Activated naive CD8-positive, alpha-beta T cell (primary cell): Measurements from ENCODE around the gene ATP6V1C2.

Source experiments
- H3K27ac Mint-ChIP-seq: one replicate; pipeline ENCODE4 v1.8.0; 2021; ENCODE audit warnings: mixed read lengths
- H3K27me3 Mint-ChIP-seq: one replicate; pipeline ENCODE4 v1.8.0; 2021; ENCODE audit warnings: mixed read lengths
- H3K36me3 Mint-ChIP-seq: one replicate; pipeline ENCODE4 v1.8.0; 2021; ENCODE audit warnings: mixed read lengths
- H3K4me1 Mint-ChIP-seq: one replicate; pipeline ENCODE4 v1.8.0; 2021; ENCODE audit warnings: low read depth, mixed read lengths
- H3K4me3 Mint-ChIP-seq: one replicate; pipeline ENCODE4 v1.8.0; 2021; ENCODE audit warnings: mild to moderate bottlenecking, mixed read lengths
- H3K9me3 Mint-ChIP-seq: one replicate; pipeline ENCODE4 v1.8.0; 2021; ENCODE audit warnings: low read depth, mixed read lengths

ATP6V1C2 gene

DNA sequence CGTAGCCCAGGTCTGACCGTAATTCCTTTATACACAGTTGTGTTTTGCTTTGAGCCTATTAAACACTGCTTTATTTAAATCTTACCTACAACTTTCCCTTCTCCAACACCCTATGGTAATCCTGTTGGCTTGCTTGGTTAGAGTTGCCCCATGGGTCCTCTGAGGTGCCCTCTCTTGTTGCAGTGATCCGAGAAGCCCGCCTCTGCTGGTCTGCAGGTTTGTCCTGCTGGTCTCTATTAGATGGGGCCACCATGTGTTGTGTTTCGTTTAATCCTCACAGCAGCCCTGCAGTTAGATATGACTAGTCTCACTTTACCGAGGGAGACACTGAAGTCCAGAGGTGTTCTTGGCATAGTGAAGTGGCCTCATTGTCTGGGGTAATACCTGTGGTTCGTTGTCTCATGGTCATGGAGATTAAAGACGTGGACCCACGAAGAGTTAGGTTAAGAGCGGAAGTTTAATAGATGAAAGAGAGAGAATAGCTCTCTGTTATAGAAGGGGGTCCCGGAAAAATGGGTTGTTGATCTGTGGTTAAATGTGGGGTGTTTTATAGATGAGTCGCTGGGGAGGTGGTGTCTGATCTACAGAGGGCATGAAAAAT, 98.4 kb downstream of the ATP6V1C2 start:
- H3K9me3 Mint-ChIP-seq = no peaks in the 10 kb centered on the region
- no peaks in the 10 kb centered on the region for H3K36me3 Mint-ChIP-seq
- peaks cover 14% of the 10 kb centered on the region for H3K27me3 Mint-ChIP-seq
- H3K27ac Mint-ChIP-seq = no peak overlapping the region
- H3K4me1 Mint-ChIP-seq = no peaks in the 10 kb centered on the region
- H3K4me3 Mint-ChIP-seq = no peak overlapping the region

GRCh38 chr2:10820562-10820961, 99.1 kb downstream of the ATP6V1C2 start:
- H3K27me3 Mint-ChIP-seq = peaks cover 14% of the 10 kb centered on the region
- no peaks in the 10 kb centered on the region for H3K4me1 Mint-ChIP-seq
- no peak overlapping the region for H3K4me3 Mint-ChIP-seq
- H3K9me3 Mint-ChIP-seq = no peaks in the 10 kb centered on the region
- no peaks in the 10 kb centered on the region for H3K36me3 Mint-ChIP-seq
- no peak overlapping the region for H3K27ac Mint-ChIP-seq

GRCh38 chr2:10820978-10821695, 99.7 kb downstream of the ATP6V1C2 start:
- no peaks in the 10 kb centered on the region for H3K36me3 Mint-ChIP-seq
- H3K9me3 Mint-ChIP-seq = no peaks in the 10 kb centered on the region
- peaks cover 14% of the 10 kb centered on the region for H3K27me3 Mint-ChIP-seq
- H3K27ac Mint-ChIP-seq = no peak overlapping the region
- H3K4me1 Mint-ChIP-seq = no peaks in the 10 kb centered on the region
- H3K4me3 Mint-ChIP-seq = no peak overlapping the region

DNA sequence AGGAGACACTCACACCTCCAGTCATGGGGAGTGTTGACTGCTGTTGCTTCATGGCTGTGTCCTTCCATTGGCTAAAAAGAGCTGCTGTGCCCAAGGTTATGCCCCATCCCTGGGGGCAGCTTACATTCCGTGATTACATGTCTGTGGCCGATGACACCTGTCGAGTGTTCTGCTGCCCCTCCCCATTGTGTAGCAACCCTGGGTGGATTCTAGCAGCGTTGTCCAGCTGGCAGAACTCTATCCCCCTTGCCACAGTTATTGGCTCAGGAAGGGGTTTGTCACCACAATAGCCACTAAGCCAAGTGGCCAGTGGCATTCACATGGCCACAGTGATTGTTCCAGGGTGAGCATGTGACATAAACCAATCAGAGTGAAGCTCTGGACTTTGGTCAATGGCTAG, 102.8 kb downstream of the ATP6V1C2 start:
- Mint-ChIP-seq H3K27ac (no peak overlapping the region), H3K36me3 (no peaks in the 10 kb centered on the region), H3K27me3 (peaks cover 17% of the 10 kb centered on the region), H3K9me3 (no peaks in the 10 kb centered on the region), H3K4me1 (no peaks in the 10 kb centered on the region), H3K4me3 (no peak overlapping the region)

DNA sequence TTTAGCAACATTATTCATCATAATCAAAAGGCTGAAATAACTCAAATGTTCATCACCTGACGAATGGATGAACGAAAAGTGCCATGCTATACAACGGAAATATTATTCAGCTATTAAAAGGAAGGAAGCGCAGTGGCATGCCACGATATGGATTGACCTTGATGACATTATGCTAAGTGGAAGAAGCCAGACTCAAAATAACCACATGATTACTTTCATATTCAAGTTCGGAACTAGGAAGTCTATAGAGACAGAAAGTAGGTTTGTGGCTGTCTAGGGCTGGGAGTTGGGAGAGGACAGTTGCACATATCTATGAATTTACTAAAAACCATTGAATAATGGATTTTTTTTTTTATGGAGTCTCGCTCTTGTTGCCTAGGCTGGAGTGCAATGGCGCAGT, 104.6 kb downstream of the ATP6V1C2 start:
- Mint-ChIP-seq H3K9me3 (no peaks in the 10 kb centered on the region), H3K4me3 (no peak overlapping the region), H3K36me3 (no peaks in the 10 kb centered on the region), H3K4me1 (no peaks in the 10 kb centered on the region), H3K27me3 (peaks cover 15% of the 10 kb centered on the region), H3K27ac (no peak overlapping the region)

DNA sequence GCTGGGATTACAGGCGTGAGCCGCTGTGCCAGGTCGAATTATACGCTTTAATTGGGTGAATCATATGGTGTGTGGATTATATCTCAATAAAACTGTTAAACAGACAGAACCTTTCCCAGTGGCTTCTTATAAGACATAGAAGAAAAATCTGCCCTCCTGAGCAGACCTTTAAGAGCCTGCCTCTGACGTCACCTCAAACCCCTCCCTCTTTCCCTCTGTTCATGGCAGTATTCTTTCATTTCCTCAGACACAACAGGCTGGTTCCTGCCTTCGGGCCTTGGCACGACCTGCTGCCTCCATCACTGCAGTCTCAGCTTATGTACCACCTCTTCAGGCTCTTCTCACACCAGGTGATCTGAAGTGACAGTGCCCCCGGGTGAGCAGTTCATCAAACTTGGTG, 105.2 kb downstream of the ATP6V1C2 start:
- no peak overlapping the region for H3K4me3 Mint-ChIP-seq
- H3K27me3 Mint-ChIP-seq = peaks cover 12% of the 10 kb centered on the region
- H3K9me3 Mint-ChIP-seq = no peaks in the 10 kb centered on the region
- H3K4me1 Mint-ChIP-seq = no peaks in the 10 kb centered on the region
- no peaks in the 10 kb centered on the region for H3K36me3 Mint-ChIP-seq
- H3K27ac Mint-ChIP-seq = no peak overlapping the region

- H3K4me3 Mint-ChIP-seq = no peak overlapping the region
- H3K27ac Mint-ChIP-seq = no peak overlapping the region
- no peaks in the 10 kb centered on the region for H3K9me3 Mint-ChIP-seq
- no peaks in the 10 kb centered on the region for H3K36me3 Mint-ChIP-seq
- H3K4me1 Mint-ChIP-seq = peaks cover 5% of the 10 kb centered on the region
- H3K27me3 Mint-ChIP-seq = peaks cover 18% of the 10 kb centered on the region
These were observed 106.9 kb downstream of the ATP6V1C2 start for GRCh38 chr2:10828346-10828745.

DNA sequence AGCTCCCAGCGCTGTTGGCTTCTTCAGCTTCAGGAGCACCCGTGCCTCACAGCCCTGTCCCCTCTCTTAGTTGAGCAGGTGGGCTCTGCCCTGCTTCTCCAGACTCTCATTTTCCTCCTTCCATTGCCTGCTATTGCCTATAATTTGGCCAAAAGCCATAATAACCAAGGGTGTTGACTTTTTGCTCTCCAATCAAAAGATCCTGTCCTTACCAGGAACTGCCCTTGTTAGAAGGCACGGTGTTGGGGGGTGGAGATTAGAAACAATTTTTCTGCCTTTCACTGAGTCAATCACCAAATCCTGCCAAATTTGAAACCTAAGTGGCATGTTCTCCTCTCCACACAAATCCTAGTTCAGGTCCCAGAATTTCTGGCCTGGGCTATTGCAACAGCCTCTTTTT, 107.9 kb downstream of the ATP6V1C2 start:
- Mint-ChIP-seq H3K9me3 (no peaks in the 10 kb centered on the region), H3K4me3 (no peak overlapping the region), H3K27me3 (peaks cover 17% of the 10 kb centered on the region), H3K4me1 (peaks cover 5% of the 10 kb centered on the region), H3K27ac (no peak overlapping the region), H3K36me3 (no peaks in the 10 kb centered on the region)

DNA sequence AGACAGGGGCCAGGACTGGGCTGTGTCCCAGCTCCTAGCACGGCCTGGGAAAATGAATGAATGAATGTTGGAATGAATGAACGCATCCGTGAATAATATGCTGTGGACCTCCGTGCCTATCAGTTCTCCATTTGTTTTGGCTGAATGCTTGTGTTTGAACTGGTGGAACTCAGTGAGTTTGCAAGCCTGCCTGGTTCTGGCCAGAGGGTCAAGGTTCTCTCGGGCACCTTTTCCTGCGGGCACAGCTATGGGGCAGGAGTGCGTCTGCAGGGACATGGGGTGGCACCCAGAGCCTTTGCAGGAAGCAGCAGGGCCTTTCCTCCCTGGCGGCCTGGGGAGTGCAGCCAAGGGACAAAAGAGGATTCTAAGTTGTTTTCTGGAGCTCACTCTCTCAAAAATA, 108.8 kb downstream of the ATP6V1C2 start:
- H3K27me3 Mint-ChIP-seq = peaks cover 14% of the 10 kb centered on the region
- H3K4me1 Mint-ChIP-seq = peaks cover 5% of the 10 kb centered on the region
- H3K27ac Mint-ChIP-seq = no peak overlapping the region
- H3K9me3 Mint-ChIP-seq = no peaks in the 10 kb centered on the region
- H3K36me3 Mint-ChIP-seq = no peaks in the 10 kb centered on the region
- no peak overlapping the region for H3K4me3 Mint-ChIP-seq

DNA sequence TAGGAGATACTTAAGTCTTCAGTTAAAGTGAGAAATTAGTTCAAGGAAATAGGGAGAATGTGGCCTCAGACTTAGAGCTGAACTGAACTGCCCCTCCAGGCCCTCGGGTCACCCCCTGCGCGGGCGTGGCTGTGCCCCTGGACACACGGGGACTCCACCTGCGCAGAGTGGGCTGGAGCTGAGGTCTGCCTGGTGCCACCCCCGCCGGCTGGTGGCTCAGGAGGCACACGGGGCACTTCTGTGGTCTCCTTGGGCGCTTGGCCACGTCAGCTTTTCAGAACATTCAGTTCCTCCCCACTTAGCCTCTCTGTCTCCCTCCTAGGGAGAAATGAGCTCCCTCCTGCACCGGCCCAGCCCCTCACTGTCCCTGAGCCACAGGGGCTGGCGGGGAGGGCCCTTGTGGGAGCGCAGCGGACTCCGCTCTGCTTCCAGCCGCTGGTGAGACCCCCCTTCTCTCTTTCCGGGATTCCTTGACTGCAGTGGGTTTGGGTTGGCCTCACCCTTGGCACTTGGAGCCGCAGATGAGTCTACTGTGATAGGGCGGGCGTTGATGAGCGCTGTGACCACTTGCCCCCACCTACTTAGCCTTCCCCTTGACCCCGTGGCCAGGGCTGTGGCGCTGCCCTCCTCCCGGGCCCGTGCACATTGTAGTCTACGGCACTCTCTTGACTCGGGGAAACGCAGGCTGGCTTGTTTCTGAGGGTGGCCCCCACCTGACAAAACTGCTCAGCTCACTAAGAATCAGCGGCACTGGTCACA, 109.4 kb downstream of the ATP6V1C2 start:
- H3K4me1 Mint-ChIP-seq = peaks cover 5% of the 10 kb centered on the region
- no peaks in the 10 kb centered on the region for H3K36me3 Mint-ChIP-seq
- no peak overlapping the region for H3K4me3 Mint-ChIP-seq
- H3K27ac Mint-ChIP-seq = no peak overlapping the region
- peaks cover 14% of the 10 kb centered on the region for H3K27me3 Mint-ChIP-seq
- H3K9me3 Mint-ChIP-seq = no peaks in the 10 kb centered on the region

- H3K9me3 Mint-ChIP-seq = no peaks in the 10 kb centered on the region
- H3K27ac Mint-ChIP-seq = no peak overlapping the region
- H3K36me3 Mint-ChIP-seq = no peaks in the 10 kb centered on the region
- H3K4me1 Mint-ChIP-seq = peaks cover 5% of the 10 kb centered on the region
- H3K27me3 Mint-ChIP-seq = peaks cover 14% of the 10 kb centered on the region
- H3K4me3 Mint-ChIP-seq = no peak overlapping the region
These were observed 110.1 kb downstream of the ATP6V1C2 start for GRCh38 chr2:10831400-10831985.

DNA sequence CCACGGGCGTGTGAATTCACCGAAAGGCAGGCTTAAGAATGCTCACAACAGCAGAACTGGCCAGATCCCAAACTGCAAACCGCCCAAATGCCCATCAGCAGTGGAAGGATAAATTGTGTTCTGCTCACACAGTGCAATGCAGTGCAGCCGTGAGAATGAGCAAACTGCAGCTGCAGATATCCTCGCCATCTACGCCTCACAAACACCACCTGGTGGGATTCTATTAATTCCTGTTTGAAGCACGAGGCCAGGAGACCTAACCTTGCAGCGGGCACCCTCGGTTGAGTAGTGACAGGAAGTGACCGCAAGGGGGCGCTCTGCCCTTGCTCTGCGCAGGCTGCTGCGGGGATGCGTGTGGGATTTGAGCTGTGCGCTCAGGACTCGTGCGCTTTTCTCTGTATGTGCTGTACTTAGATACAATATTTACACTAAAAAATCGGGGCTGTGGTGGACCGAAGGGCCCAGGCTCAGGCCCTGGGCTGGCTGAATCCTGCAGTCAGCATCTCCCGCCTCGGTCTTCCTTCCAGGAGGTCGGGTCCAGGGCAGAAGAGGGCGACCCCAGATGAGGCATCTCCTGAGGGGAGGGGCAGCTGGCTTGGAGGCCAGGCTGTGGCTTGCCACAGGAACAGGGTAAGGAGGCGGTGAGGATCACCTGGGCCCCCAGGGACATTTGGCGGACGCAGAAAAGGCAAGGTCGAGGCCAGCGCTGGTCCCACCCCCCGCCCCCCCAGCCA, 110.9 kb downstream of the ATP6V1C2 start:
- H3K27ac Mint-ChIP-seq = no peak overlapping the region
- H3K36me3 Mint-ChIP-seq = no peaks in the 10 kb centered on the region
- peaks cover 5% of the 10 kb centered on the region for H3K4me1 Mint-ChIP-seq
- H3K27me3 Mint-ChIP-seq = peaks cover 14% of the 10 kb centered on the region
- no peak overlapping the region for H3K4me3 Mint-ChIP-seq
- H3K9me3 Mint-ChIP-seq = no peaks in the 10 kb centered on the region

- H3K4me1 Mint-ChIP-seq = peaks cover 5% of the 10 kb centered on the region
- peaks cover 16% of the 10 kb centered on the region for H3K27me3 Mint-ChIP-seq
- no peaks in the 10 kb centered on the region for H3K9me3 Mint-ChIP-seq
- H3K4me3 Mint-ChIP-seq = no peak overlapping the region
- H3K27ac Mint-ChIP-seq = no peak overlapping the region
- no peaks in the 10 kb centered on the region for H3K36me3 Mint-ChIP-seq
These were observed 111.6 kb downstream of the ATP6V1C2 start for GRCh38 chr2:10833021-10833420.

DNA sequence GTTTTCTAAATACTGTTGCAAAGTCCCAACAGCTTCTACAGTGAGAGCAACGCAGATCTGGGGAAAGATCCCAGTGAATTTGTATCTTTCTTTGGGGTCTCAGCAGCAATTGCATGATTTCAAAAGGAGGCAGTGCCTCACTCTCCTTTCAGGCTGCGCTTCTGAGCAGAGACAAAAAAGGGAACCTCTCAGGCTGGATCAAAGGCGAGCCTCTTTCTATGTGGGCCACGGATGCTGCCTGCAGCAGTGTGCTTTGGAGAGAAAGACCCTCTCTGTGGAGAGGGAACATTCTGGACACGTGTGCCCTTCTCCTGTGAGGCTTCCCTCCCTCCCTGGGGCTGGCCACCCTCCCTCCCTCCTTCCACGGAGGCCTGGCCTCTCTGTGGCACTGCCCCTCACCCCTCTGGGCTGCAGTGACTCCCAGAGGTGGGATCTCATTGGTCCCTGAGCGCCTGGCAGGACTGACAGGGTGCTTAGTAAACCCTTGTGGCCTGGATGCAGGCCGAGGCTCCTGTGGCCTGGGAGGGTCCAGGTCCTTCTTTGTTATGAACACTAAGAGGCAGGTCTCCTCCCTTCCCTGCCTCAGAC, 112.7 kb downstream of the ATP6V1C2 start:
- Mint-ChIP-seq H3K27ac (no peak overlapping the region), H3K4me3 (no peak overlapping the region), H3K36me3 (no peaks in the 10 kb centered on the region), H3K9me3 (no peaks in the 10 kb centered on the region), H3K4me1 (peaks cover 5% of the 10 kb centered on the region), H3K27me3 (peaks cover 16% of the 10 kb centered on the region)
